Adrenal gland (tissue), 5 donors: Measurements from ENCODE around the gene HMX3.

Experiments
- CTCF ChIP-seq, 6 experiments: fragments of 450-650 bp in 4 of 6; fragments of 200-600 bp in 2 of 6; sonication (generic) in 1 of 6; IDR thresholded peaks; 1 replicate in 5 of 6; 2 replicates in 1 of 6; pipeline versions ENCODE4 v1.5.1 to v1.8.0; 2016 to 2021; ENCODE audit warnings: antibody characterized with exemption in 6 of 6, mild to moderate bottlenecking in 2 of 6, moderate library complexity in 1 of 6
- POLR2A ChIP-seq, 2 donors: fragments of 450-650 bp; IDR thresholded peaks; one replicate each; pipeline ENCODE4 v1.6.1; 2017; ENCODE audit warnings: antibody characterized with exemption in 2 of 2, mild to moderate bottlenecking in 2 of 2, moderate library complexity in 1 of 2
- donor health status: DM: no; HTN: no; CAD: no.

- no peak for TF ChIP-seq CTCF (IDR thresholded peaks at IDR 0.05)
- no peak for TF ChIP-seq POLR2A (IDR thresholded peaks at IDR 0.05)
Observed at GRCh38 chr10:123109466-123109865, 26.3 kb upstream of the HMX3 start.
